Inflammatory macrophage treated with lipopolysaccharide for 4 hours (primary cell): ENCODE data around the gene PLCB1.
"Not testable (repeated sequence)": the region's sequence is repeated elsewhere in the genome, so short reads cannot be mapped to it uniquely, and the experiment has no call there.

ENCODE experiments used
- DNase-seq: peaks from one replicate; pipeline ENCODE4 v3.0.0-alpha.2; 2020

Gene PLCB1

DNA sequence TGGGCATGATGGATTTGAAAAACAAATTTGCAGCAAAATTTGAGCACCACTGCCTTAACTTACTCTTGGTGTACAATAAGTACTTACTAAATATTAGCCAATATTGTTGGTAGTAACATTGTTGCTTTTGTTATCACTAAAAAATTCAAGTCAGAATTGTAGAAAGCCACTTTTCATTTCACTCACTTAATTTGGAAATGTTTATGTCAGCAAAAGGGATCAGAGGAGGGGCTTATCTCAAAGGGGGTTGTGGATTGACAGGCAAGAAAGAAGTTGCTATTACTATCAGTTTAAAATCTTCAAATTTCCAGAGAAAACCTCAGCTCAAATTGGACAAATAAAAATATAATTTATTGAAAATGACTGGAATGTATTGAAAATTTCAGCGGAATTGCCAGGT lies 241.5 kb downstream of the PLCB1 start:
- no peak for DNase-seq

- DNase-seq = no peak
These were observed 243.8 kb downstream of the PLCB1 start for GRCh38 chr20:8375898-8376297.

DNA sequence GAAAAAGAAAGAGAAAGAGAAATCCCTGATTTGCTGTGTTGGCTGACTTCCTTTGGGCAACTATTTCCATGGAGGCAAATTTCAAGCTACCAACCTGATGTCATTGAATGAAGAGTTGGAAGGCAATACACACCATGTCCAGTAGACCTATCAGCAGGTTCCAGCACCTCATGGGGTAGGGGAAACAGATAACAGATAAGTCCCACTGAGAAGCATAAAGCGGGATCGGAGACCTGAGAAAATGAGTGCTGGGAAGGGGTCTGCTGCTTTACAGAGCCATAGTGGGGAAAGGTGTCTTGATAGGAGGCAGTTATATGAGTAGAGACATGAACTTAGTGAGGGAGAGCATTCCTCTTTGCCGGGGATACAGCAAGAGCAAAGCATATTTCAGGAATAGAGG lies 244.9 kb downstream of the PLCB1 start:
- no peak for DNase-seq

DNA sequence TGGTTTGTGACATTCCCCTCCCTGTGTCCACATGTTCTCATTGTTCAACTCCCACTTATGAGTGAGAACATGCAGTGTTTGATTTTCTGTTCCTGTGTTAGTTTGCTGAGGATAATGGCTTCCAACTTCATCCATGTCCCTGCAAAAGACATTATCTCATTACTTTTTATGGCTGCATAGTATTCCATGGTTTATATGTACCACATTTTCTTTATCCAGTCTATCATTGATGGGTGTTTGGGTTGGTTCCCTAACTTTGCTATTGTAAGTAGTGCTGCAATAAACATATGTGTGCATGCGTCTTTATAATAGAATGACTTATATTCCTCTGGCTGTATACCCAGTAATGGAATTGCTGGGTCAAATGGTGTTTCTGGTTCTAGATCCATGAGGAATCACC lies 247.1 kb downstream of the PLCB1 start:
- DNase-seq = not testable (repeated sequence)

GRCh38 chr20:8385247-8385646 lies 253.2 kb downstream of the PLCB1 start:
- DNase-seq = no peak

DNA sequence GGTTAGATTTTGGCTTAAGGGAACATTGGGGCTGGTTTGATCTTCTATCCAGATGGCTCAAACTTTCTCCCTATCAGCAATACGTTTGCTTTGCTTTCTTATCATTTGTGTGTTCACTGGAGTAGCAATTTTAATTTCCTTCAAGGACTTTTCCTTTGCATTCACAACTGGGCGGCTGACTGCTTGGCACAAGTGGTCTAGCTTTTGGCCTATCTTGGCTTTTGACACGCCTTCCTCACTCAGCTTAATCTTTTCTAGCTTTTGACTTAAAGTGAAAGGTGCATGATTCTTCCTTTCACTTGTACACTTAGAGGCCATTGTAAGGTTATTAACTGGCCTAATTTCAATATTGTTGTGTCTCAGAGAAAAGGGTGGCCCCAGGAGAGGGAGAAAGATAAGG lies 254.9 kb downstream of the PLCB1 start:
- no peak for DNase-seq

DNA sequence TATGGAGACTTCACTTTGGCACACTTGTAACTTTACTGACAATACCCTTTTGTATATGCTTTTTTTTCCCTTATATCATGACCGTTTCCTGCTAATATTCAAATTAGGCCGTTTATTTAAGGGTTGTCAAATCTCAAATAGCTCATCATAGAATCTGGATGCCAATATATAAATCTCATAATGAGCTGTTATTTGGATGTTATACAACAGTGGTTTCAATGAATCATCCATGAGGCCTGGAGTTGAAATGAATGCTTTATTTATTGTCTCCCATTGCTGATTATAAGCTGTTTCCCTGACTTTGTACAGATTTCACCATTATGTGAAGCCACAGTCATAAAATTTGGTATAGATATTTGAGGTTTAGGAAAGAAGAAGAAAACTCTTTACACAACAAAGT lies 256.1 kb downstream of the PLCB1 start:
- no peak for DNase-seq

DNA sequence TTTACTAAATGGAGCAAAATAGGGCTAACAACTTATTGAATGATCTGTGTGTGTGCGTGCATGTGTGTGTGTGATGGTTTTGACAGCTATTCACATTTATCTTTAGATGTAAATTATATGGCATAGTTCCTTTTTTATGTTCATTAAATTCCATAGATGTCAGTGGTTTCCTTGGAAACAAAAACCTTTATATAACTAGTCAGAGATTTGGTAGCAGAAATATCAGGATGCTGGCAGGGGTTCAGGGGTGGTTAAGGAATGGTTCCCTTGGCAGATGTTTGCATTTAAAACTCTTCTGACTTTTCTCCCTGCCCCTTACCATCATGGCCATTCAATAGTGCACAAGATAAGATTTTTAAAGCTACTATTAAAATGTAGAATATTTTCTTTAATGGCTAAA lies 256.6 kb downstream of the PLCB1 start:
- DNase-seq = no peak

GRCh38 chr20:8389381-8390036 lies 257.4 kb downstream of the PLCB1 start:
- DNase-seq = peak; percentile 71

DNA sequence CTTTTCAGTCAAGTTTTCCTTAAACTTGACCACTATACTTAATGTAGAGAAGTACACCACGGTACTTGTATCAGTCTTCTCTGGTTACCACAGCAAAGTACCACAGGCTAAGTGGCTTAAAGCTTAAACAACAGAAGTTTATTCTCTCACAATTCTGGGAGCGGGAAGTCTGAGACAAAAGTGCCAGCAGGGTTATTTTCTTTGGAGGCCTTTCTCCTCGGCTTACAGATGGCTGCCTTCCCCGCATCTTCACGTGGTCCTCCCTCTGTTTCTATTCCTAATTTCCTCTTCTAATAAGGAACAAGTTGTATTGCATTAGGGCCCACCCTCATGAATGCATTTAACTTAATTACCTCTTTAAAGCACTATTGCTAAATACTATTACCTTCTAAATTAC lies 258.0 kb downstream of the PLCB1 start:
- DNase-seq = peak; percentile 37

DNA sequence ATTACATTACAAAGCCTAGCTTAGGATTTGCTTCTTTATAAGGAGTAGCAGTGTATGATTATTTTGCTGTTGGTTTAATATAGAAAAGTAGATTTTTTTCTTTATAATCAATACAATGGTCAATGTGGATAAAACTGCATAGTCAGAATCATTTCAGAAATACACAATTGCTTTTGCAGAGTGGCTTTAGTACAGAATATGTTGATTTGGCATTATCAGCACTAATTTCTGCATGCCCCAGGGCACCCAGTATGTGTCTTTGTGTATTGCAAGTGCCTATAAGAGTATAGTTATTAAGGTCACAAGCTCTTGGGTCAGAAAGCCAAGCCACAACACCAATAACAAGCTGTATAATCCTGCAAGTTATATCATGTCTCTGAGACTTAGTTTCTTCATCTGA lies 258.4 kb downstream of the PLCB1 start:
- DNase-seq = no peak

- peak; percentile 69 for DNase-seq
These were observed 261.3 kb downstream of the PLCB1 start for GRCh38 chr20:8393381-8393780.

DNA sequence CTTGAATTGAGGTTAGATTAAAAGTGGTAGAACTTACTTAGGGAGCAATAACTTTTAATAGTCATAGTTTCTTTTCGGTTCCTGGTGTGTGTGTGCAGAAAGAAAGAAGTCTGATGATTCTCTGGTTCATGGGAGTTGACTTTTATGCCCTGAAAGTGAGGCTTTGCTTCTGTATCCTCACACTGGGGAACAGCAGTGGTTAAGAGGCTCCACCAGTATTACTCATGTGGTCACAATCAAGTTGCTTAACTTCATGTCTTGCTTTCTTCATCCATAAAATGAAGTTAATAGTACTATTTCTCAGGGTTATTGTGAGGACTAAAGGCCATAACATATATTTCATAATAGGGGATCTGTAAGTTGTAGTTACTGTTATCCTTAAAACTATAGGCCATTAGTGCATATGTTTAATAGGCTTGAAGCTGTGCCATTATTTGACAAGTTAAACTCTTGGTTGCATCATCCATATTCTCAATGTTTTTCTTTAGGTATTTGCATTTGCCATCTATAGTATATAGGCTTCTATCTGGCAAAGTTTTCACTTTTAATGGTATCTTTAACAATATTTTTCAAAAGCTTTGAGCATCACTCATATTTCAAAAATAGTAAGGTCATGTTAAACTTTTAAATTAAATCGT lies 262.4 kb downstream of the PLCB1 start:
- DNase-seq = peak; percentile 95

DNA sequence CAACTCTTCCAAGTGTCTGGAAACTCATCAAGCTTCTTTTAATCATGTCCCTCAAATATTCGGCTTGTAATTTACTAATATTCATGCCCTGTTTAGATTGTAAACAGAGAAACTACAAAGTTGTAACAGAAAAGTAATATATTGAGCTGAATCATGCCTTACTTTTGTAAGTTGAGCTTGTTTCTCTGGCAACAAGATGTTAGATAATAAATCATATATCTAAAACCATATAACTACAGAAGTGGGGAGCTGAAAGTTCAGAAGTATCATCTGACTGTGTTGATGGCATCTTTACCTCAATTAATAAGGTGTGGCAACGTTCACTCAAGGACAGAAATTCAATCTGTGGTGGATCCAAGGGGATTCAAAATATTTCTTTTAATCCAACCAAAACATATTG lies 263.9 kb downstream of the PLCB1 start:
- no peak for DNase-seq

DNA sequence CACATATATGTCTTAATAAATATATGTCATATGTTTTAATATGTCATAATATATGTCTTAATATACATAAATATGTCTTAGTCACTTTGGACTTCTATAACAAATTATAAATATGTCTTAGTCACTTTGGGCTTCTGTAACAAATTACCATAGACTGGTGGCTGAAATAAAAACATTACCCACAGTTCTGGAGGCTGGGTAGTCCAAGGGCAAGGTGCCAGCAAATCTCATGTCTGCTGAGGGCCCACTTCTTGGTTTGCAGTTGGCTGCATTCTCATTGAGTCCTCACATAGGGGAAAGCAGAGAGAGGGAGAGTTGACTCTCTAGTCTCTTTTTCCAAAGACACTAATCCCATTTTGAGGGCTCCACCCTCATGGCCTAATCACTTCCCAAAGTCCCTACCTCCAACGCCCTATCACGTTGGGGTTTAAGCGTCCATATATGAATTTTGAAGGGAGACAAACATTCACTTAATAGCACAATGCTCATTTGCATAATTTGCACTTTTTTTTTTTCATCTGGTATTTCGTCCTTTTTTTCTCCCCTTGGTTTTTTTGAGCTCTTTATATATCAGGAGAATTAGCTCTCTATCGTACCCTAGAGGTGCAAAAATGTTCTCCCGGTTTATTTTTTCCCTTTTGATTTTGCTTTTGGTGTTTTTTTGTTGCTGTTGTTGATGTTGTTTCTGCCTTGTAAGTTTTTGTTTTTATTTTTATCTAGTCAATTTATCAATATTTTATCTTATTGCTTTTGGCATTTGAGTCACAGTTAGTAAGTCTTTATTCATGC lies 266.4 kb downstream of the PLCB1 start:
- DNase-seq = peak; percentile 39

- peak; percentile 97 for DNase-seq
These were observed 267.9 kb downstream of the PLCB1 start for GRCh38 chr20:8399947-8400346.

- peak; percentile 72 for DNase-seq
These were observed 268.4 kb downstream of the PLCB1 start for GRCh38 chr20:8400486-8400885.

DNA sequence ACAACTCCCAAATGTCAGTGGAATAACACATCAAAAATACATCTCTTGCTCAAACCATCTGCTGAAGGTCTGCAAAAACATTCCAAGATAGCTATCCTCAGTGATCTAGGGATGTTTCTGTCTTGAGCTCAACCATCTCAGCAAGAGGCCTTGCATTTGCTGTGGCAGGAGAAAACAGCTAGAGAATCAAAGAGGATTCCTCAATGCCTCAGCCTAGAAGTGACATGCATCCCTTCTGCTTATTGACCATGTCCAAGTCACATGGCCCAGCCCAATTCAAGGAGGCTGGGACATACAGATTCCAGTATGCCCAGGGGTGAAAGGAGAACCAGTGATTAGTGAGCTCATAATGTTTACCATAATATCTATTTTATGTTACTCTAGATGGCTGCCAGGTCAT lies 269.5 kb downstream of the PLCB1 start:
- peak; percentile 50 for DNase-seq

DNA sequence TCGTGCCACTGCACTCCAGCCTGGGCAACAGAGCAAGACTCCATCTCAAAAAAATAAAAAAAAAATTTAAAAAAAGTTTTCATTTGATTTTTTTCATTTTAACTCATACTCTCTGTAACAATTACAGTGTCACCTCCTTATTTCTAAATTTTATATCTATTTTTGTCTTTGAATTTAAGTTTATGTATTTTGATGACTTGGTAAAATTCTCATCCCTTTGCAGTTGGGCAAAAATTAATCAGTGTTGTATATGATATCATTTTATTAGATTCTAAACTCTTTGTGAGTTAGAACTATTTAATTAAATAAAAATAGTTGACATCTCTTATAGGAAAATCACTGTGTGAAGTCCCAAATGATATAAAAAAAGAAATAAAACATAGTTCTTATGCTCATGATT lies 270.7 kb downstream of the PLCB1 start:
- DNase-seq = no peak

GRCh38 chr20:8404912-8405635 lies 273.0 kb downstream of the PLCB1 start:
- no peak for DNase-seq

DNA sequence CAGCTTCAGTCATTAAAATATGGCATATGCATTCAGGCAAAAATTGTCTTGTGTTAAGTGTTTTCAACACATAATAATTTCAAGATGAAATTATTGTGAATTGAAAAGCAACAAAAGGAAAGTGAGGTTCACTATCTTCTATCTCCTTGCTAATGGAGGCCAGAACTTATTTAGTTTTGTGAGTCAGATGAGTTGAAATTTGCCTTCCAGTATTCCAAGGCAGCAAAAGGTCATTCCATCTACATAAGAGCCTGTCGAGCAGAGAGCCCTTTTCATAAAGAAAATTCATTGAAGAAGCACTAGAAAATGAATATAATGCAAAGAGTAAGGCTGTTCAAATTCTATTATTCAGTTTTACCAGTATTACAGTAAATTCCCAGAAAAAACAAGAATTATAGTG lies 274.3 kb downstream of the PLCB1 start:
- no peak for DNase-seq

GRCh38 chr20:8408587-8409307 lies 276.7 kb downstream of the PLCB1 start:
- DNase-seq = no peak

DNA sequence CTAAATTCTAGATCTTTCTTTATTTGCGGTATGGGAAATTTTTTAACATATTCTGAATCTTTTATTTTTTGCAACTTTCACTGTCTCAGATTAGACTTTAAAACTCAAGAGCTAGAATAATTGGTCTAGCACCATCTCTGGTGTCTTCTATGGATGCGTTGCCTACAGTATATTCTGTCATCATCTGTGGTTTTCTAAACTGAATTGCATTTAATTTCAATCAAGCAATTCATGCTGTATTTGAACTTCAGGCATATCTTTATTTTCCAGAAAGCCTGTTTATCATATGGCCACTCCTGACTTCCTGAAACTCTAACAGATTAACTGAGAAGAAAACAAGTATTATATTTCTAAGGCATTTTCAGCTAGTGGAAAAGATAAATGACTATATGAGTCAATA lies 281.6 kb downstream of the PLCB1 start:
- DNase-seq = no peak
